HepG2 (cell line): ENCODE results near the gene PKD1L1. TPM values are rescaled to one million over a fixed set of nuclear protein-coding genes. Genes with fewer than 3 reads are reported as not detected.

Source experiments
- ARNT ChIP-seq: fragments of 450-650 bp; IDR thresholded peaks from 2 replicates; pipeline ENCODE4 v1.6.1; 2017
- EP300 ChIP-seq, 3 experiments: sonication (generic) in 1 of 3; formaldehyde crosslinking in 1 of 3; IDR thresholded peaks; 2 replicates each; pipeline versions ENCODE4 v1.5.1 to v1.6.1; 2011 to 2020; ENCODE audit warnings: low read depth in 2 of 3, low read length in 2 of 3, borderline replicate concordance in 1 of 3, improper control_type of control experiment in 1 of 3, mild to moderate bottlenecking in 1 of 3, missing genetic modification reagents in 1 of 3, moderate library complexity in 1 of 3
- GTF3A ChIP-seq: sonication (generic); formaldehyde crosslinking; conservative IDR thresholded peaks from 2 replicates; pipeline ENCODE4 v1.4.0; 2020; ENCODE audit warnings: mild to moderate bottlenecking, missing genetic modification reagents
- HMGXB3 ChIP-seq: sonication (generic); formaldehyde crosslinking; IDR thresholded peaks from 2 replicates; pipeline ENCODE4 v1.4.0; 2020; ENCODE audit warnings: missing genetic modification reagents, borderline replicate concordance
- LBX2 ChIP-seq: sonication (generic); formaldehyde crosslinking; IDR thresholded peaks from 2 replicates; pipeline ENCODE4 v1.5.0; 2020; ENCODE audit warnings: missing genetic modification reagents, mild to moderate bottlenecking, borderline replicate concordance
- LCORL ChIP-seq, 2 experiments: fragments of 450-650 bp in 1 of 2; sonication (generic) in 1 of 2; formaldehyde crosslinking in 1 of 2; IDR thresholded peaks; 2 replicates each; pipeline versions ENCODE4 v1.5.0 to v1.6.1; 2017 to 2020; ENCODE audit warnings: antibody characterized with exemption in 1 of 2, missing genetic modification reagents in 1 of 2
- ZBTB7A ChIP-seq: sonication (generic); formaldehyde crosslinking; IDR thresholded peaks from 2 replicates; pipeline ENCODE4 v1.8.0; 2022; ENCODE audit warnings: mild to moderate bottlenecking, missing genetic modification reagents
- ZBTB7B ChIP-seq: sonication (generic); formaldehyde crosslinking; IDR thresholded peaks from 2 replicates; pipeline ENCODE4 v1.4.0; 2020; ENCODE audit warnings: missing genetic modification reagents
- ZFAT ChIP-seq: sonication (generic); formaldehyde crosslinking; conservative IDR thresholded peaks from 2 replicates; pipeline ENCODE4 v1.8.1; 2023; ENCODE audit warnings: missing genetic modification reagents, inconsistent platforms
- ZNF224 ChIP-seq: sonication (generic); formaldehyde crosslinking; IDR thresholded peaks from 2 replicates; pipeline ENCODE4 v1.5.0; 2020; ENCODE audit warnings: mild to moderate bottlenecking, missing genetic modification reagents
- ZNF30 ChIP-seq: sonication (generic); formaldehyde crosslinking; IDR thresholded peaks from 2 replicates; pipeline ENCODE4 v1.5.0; 2020; ENCODE audit warnings: mild to moderate bottlenecking, missing genetic modification reagents
- ZNF34 ChIP-seq: sonication (generic); formaldehyde crosslinking; IDR thresholded peaks from 2 replicates; pipeline ENCODE4 v1.4.0; 2020; ENCODE audit warnings: mild to moderate bottlenecking, missing genetic modification reagents, borderline replicate concordance
- ZNF737 ChIP-seq: sonication (generic); formaldehyde crosslinking; IDR thresholded peaks from 2 replicates; pipeline ENCODE4 v1.5.0; 2020; ENCODE audit warnings: missing genetic modification reagents, mild to moderate bottlenecking, borderline replicate concordance
- ZNF746 ChIP-seq: sonication (generic); formaldehyde crosslinking; IDR thresholded peaks from 2 replicates; pipeline ENCODE4 v1.8.0; 2022; ENCODE audit warnings: mild to moderate bottlenecking, missing genetic modification reagents
- ZNF781 ChIP-seq: sonication (generic); formaldehyde crosslinking; IDR thresholded peaks from 2 replicates; pipeline ENCODE4 v1.5.1; 2020; ENCODE audit warnings: borderline replicate concordance, mild to moderate bottlenecking, missing genetic modification reagents; ENCODE audit errors: not compliant biosample characterization
- ZNF792 ChIP-seq: IDR thresholded peaks from 2 replicates; pipeline ENCODE4 v1.6.1; 2016
- polyA plus RNA-seq, 8 experiments: library from polyadenylated mRNA; depleted of rRNA in 3 of 8; stranded (reverse) in 7 of 8; unstranded in 1 of 8; fragments of >200 nt; fragmentation: Illumina TruSeq in 4 of 8; extraction: Trizol in 4 of 8; gene quantifications; 2 replicates each; pipeline versions ENCODE4 v1.2.1 to v1.2.3, GENCODE V29; 2011 to 2016; ENCODE audit warnings: low read depth in 4 of 8, missing spikeins in 1 of 8, mixed read lengths in 1 of 8; ENCODE audit not compliant: insufficient read depth in 1 of 8
- total RNA-seq, 5 experiments: library from RNA; depleted of rRNA; stranded (reverse); fragments of >200 nt; fragmentation: Illumina TruSeq; extraction: Trizol; gene quantifications; 2 replicates each; pipeline ENCODE4 v1.2.3, GENCODE V29; 2016; ENCODE audit warnings: low read depth in 1 of 5
- TF ChIP-seq, protein P1 (sequence below): sonication (generic); formaldehyde crosslinking; IDR thresholded peaks from 2 replicates; pipeline ENCODE4 v1.4.0; 2020; ENCODE audit warnings: mild to moderate bottlenecking, low read depth, missing genetic modification reagents
- TF ChIP-seq, protein P2 (sequence below): conservative IDR thresholded peaks from 2 replicates; pipeline ENCODE4 v1.6.1; 2018; ENCODE audit warnings: missing genetic modification reagents

The PKD1L1 gene
- total and polyA plus RNA-seq, 2 of the 13 experiments (the other 11 are each of a cell fraction or from before 2014, with no cell fraction given), result 0.01 TPM; not detected in 1

DNA sequence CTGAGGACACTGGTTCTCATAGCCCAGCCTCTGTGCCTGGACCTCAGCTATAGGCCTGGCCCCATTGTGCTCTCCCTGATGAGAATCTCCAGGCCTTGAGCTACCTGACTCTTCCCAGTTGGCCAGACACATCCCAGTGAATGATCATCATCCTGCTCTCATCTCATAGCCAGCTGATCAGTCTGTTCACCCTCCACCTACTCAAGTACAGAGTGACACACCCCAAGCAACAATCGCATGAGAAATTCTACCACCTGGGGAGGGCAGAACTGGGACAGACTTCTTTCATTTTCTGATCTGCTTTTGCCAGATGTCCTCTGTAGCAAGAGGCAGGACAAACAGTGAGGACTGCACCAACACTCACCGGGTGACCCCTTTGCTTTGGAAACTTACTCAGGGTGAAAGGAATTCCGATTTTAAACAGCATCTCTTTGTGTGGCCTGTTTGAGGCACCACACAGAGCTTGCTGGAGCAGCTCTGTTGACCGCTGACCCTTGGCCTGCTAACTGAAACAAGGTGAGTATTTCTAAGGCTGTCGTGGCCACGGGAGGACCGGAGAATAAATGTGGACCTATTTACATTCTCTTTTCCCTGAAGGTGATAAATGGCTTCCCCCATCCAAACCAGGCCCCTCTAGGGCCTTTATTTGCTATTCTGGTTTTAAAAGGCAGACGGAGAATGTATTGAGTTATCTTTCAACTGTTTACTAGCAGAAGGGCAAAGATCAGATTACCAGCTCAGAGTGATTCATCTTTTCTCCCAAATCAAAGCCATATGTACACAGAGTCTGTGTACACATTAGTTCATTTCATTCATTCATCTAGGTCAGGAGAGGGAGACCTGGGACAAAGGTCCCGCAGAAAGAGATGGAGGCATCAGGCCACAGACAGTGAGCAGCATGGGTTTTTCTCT lies 184.9 kb downstream of the PKD1L1 start (continued):
- peak; percentile 66; the same call in 1 of the 2 replicates for TF ChIP-seq ZBTB7A (CRISPR knock-in tag)
- TF ChIP-seq ZNF30 (CRISPR knock-in tag), result no peak
- TF ChIP-seq ZNF34 (CRISPR knock-in tag), result peak; percentile 93; the same call in 1 of the 2 replicates
- TF ChIP-seq, protein P1, sequence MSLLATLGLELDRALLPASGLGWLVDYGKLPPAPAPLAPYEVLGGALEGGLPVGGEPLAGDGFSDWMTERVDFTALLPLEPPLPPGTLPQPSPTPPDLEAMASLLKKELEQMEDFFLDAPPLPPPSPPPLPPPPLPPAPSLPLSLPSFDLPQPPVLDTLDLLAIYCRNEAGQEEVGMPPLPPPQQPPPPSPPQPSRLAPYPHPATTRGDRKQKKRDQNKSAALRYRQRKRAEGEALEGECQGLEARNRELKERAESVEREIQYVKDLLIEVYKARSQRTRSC, result 0 out of 2 replicates have a peak, but pooled peaks have one; percentile 81
- TF ChIP-seq ZBTB7B (CRISPR knock-in tag), result peak; percentile 91
- peak; percentile 89; the same call in 1 of the 2 replicates for TF ChIP-seq GTF3A (CRISPR knock-in tag)
- peak; percentile 76 for TF ChIP-seq HMGXB3 (CRISPR knock-in tag)
- TF ChIP-seq, protein P2, sequence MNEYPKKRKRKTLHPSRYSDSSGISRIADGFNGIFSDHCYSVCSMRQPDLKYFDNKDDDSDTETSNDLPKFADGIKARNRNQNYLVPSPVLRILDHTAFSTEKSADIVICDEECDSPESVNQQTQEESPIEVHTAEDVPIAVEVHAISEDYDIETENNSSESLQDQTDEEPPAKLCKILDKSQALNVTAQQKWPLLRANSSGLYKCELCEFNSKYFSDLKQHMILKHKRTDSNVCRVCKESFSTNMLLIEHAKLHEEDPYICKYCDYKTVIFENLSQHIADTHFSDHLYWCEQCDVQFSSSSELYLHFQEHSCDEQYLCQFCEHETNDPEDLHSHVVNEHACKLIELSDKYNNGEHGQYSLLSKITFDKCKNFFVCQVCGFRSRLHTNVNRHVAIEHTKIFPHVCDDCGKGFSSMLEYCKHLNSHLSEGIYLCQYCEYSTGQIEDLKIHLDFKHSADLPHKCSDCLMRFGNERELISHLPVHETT (CRISPR knock-in tag), result 0 out of 2 replicates have a peak, but pooled peaks have one; percentile 15
- peak; percentile 33; the same call in 1 of the 2 replicates for TF ChIP-seq ZNF792 (CRISPR knock-in tag)
- TF ChIP-seq ZNF746, result peak; percentile 87
- no peak for TF ChIP-seq ARNT
- TF ChIP-seq ZFAT (CRISPR knock-in tag), result no peak
- no peak for TF ChIP-seq LBX2 (CRISPR knock-in tag)
- TF ChIP-seq ZNF737 (CRISPR knock-in tag), result no peak
- TF ChIP-seq LCORL (IDR thresholded peaks at IDR 0.05), result peak; percentile 97
- peak; percentile 98 for TF ChIP-seq LCORL (CRISPR knock-in tag; IDR thresholded peaks at IDR 0.05)
- TF ChIP-seq ZNF781 (CRISPR knock-in tag), result no peak
- peak; percentile 96 to 98 for TF ChIP-seq EP300 (IDR thresholded peaks at IDR 0.05; ENCODE audit: low read depth in 2 of 2, low read length in 2 of 2)
- TF ChIP-seq EP300 (CRISPR knock-in tag; IDR thresholded peaks at IDR 0.05; ENCODE audit: borderline replicate concordance), result peak; percentile 97
- TF ChIP-seq ZNF224 (CRISPR knock-in tag), result no peak
